Fibroblast of lung (primary cell): ENCODE measurements around the gene FGF1.

ENCODE experiments used
- CTCF ChIP-seq, 2 donors: IDR thresholded peaks in 1 of 2; conservative IDR thresholded peaks in 1 of 2; 1 replicate in 1 of 2; 2 replicates in 1 of 2; pipeline ENCODE4 v1.5.1; 2011 to 2012; ENCODE audit warnings: low read length in 2 of 2, control low read depth in 1 of 2, inconsistent platforms in 1 of 2, low read depth in 1 of 2, mild to moderate bottlenecking in 1 of 2
- EZH2 ChIP-seq: IDR thresholded peaks from 2 replicates; pipeline ENCODE4 v1.5.1; 2012; ENCODE audit warnings: low read length, control low read depth, mild to moderate bottlenecking; ENCODE audit errors: missing control alignments

- no peak for TF ChIP-seq CTCF (conservative IDR thresholded peaks at IDR 0.05 in 1 of 2, IDR thresholded peaks at IDR 0.05 in 1 of 2; ENCODE audit: low read depth in 1 of 2, low read length in 2 of 2)
- no peak for TF ChIP-seq EZH2
These were observed 117.5 kb downstream of the FGF1 start for GRCh38 chr5:142568283-142568995.
